Hypothalamus (tissue), 51 donors: ENCODE measurements around the gene HOXB4.

Experiments
- DNase-seq, 51 donors: peaks; one replicate each; lab custom pipeline; 2025; lab: John Stamatoyannopoulos, UW

HOXB4 gene

GRCh38 chr17:48575066-48575582 lies 3.0 kb downstream of the HOXB4 start:
- no peak for DNase-seq

- DNase-seq, result no peak
Measured at GRCh38 chr17:48574505-48575065, 3.6 kb downstream of the HOXB4 start.

GRCh38 chr17:48571826-48572417 lies 6.2 kb downstream of the HOXB4 start:
- DNase-seq, result no peak

- no peak for DNase-seq
Measured at GRCh38 chr17:48571024-48571818, 6.9 kb downstream of the HOXB4 start.

- DNase-seq, result no peak
Measured at GRCh38 chr17:48570325-48571023, 7.7 kb downstream of the HOXB4 start.

- no peak for DNase-seq
Measured at GRCh38 chr17:48569674-48570324, 8.4 kb downstream of the HOXB4 start.

GRCh38 chr17:48569240-48569582 lies 8.9 kb downstream of the HOXB4 start:
- no peak for DNase-seq

GRCh38 chr17:48568499-48569239 lies 9.5 kb downstream of the HOXB4 start:
- no peak for DNase-seq

GRCh38 chr17:48567646-48568354 lies 10.3 kb downstream of the HOXB4 start:
- no peak for DNase-seq

- DNase-seq, result no peak
Measured at GRCh38 chr17:48567209-48567608, 10.9 kb downstream of the HOXB4 start.

- DNase-seq, result no peak
Measured at GRCh38 chr17:48566717-48567116, 11.4 kb downstream of the HOXB4 start.

GRCh38 chr17:48565925-48566710 lies 12.0 kb downstream of the HOXB4 start:
- DNase-seq, result no peak

GRCh38 chr17:48565022-48565554 lies 13.1 kb downstream of the HOXB4 start:
- DNase-seq, result no peak

GRCh38 chr17:48564188-48565021 lies 13.7 kb downstream of the HOXB4 start:
- DNase-seq, result no peak

- DNase-seq, result no peak
Measured at GRCh38 chr17:48563867-48564187, 14.3 kb downstream of the HOXB4 start.

- no peak for DNase-seq
Measured at GRCh38 chr17:48563385-48563838, 14.7 kb downstream of the HOXB4 start.

- DNase-seq, result no peak
Measured at GRCh38 chr17:48562934-48563333, 15.2 kb downstream of the HOXB4 start.
